H7 (cell line): ENCODE data around the gene BAZ1A. TPM values are rescaled to one million over a fixed set of nuclear protein-coding genes. Genes with fewer than 3 reads are reported as not detected.

Experiments
- DNase-seq: peaks from one replicate; pipeline ENCODE4 v3.0.0; 2012
- H3K27me3 ChIP-seq: 2 replicates; pipeline ENCODE4 v1.6.0; 2011; ENCODE audit warnings: mild to moderate bottlenecking, low read length; ENCODE audit not compliant: control insufficient read depth, insufficient read depth
- H3K36me3 ChIP-seq: replicated peaks from 2 replicates; pipeline ENCODE4 v1.5.1; 2011; ENCODE audit warnings: low read length; ENCODE audit not compliant: control insufficient read depth, insufficient read depth
- H3K4me3 ChIP-seq: 2 replicates; pipeline ENCODE4 v1.5.1; 2011; ENCODE audit warnings: low read depth, mild to moderate bottlenecking, control low read depth, low read length, moderate library complexity; ENCODE audit not compliant: insufficient read depth
- total RNA-seq: library from RNA; depleted of rRNA; stranded (reverse); fragments of >200 nt; shearing (Covaris generic); gene quantifications from 2 replicates; pipeline ENCODE4 v1.2.3, GENCODE V29; 2014; rRNA removed

BAZ1A gene
- total RNA-seq, 1 experiment from 2014 or later = 31.4 TPM

DNA sequence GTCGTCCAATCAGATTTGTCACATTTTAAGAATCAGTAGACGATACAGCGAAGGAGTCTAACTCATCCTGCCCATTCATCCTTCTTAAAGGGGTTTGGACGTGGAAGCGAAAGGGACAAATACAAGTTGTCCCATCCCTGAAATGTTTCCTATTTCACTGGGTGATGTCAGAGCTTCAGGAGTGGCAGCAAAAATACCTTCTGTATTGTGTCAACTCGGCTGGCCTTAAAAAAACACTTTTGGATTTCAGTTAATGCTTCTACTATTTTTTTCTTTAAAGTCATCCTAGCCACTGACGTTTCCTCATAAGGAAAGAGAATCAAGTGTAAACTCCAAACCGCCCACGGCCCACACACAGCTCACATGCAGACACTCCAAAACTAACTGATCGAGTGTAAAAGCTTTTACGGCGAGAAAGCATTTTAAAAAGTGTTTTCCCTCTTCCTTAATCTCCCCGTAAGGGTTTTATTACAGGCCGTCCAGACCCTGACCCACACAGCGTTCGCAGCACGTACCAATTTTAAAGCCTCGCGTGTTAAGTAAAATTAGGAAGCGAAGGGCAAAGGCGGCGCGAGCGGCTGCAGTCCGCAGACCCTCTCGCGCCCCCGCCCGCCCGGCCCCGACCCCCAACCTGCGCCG is 161.4 kb downstream of the BAZ1A start:
- Histone ChIP-seq H3K4me3 (peak overlapping the region; percentile 88), H3K27me3 (peaks cover 5% of the 10 kb centered on the region; the same call in 1 of the 2 replicates), H3K36me3 (peaks cover 1% of the 10 kb centered on the region; the same call in 1 of the 2 replicates)
- peak; percentile 27 for DNase-seq

DNA sequence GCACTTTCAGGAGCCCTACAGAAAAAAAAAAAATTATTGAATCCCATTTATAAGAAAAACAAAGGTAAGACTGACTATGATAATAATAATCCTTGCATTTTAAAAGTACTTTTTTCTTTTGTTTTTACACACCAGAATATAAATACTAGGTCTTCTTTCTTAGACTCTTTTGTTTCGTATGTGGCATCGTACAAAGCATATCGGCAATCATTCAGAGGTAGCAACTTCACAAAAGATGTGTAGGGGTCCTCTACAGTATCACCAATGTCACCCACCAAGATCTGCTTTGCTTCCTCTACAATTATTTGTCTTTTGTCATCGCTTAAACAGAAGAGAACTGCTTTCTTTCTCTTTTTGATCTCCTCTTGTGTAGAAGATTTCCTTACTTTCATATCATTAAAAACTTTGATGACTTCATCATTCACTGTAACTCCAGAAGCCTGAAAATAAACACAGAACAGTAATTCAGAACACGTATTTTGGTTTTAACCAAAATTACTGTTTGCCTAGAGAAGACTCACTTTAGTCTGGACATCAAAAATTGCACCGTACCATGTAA is 162.0 kb downstream of the BAZ1A start:
- Histone ChIP-seq H3K36me3 (peaks cover 1% of the 10 kb centered on the region; the same call in 1 of the 2 replicates), H3K4me3 (peak overlapping the region; percentile 88; the same call in 1 of the 2 replicates), H3K27me3 (peaks cover 5% of the 10 kb centered on the region; the same call in 1 of the 2 replicates)
- no peak for DNase-seq

DNA sequence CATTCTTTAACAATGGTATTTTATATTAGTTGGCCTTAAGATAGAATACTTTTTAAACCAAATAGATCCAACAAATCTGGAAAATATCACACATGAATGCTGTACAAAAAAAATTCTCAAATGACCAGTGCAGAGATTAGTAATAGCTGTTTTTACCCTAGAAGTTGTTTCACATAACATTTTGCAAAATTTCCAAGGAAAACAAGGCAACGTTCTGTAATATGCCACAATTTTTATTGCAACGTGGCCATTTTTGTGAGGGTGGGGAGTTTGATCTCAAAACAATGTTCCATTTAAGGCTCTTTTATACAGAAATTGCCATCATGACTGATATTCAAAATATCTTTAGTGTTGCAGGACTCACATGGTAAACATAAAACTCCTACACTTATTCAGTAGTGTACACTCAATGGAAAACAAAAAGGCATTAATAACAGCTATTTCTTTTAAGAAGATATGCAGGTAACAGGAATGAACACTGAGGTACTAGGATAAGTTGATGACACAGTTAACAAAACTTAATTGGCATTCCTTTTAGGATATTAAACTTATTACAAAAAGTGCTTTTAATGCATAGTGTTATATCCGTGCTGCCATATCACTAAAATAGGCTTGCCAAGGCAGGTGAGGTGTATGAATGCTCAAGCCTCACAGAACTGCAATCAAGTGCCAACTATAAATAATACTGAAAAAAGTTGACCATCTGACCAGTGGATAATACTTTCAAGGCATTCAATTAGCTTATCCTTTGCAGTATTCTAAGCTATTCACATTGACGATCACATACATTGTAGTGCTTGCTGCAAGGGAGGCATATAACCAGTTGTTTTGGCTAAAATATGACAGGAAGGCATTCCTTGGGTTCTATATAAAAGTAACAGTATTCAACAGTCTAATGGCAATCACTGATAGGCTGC is 163.1 kb downstream of the BAZ1A start:
- DNase-seq = no peak
- H3K4me3 ChIP-seq = no peak overlapping the region
- H3K36me3 ChIP-seq = peaks cover 1% of the 10 kb centered on the region; the same call in 1 of the 2 replicates
- H3K27me3 ChIP-seq = peaks cover 5% of the 10 kb centered on the region; the same call in 1 of the 2 replicates

DNA sequence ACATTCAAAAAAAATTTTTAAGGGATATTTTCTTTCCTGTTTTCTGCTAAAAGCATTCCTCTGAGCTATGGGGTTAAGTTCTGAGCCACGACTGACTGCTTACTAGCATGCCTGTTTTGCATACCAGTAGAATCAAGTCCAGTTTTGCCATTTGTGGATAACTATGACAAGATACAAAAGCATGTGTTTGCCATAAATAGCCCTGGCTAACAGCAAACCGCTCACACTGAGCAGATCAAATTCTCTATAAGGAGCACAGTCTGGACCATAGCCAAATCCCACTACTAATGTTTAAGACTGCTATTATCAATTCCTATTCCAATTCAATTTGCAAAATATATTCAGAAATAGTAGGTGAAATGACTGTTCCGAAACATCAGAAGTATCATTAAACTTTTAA is 164.0 kb downstream of the BAZ1A start:
- DNase-seq = no peak
- Histone ChIP-seq H3K4me3 (no peak overlapping the region), H3K27me3 (peaks cover 5% of the 10 kb centered on the region; the same call in 1 of the 2 replicates)

DNA sequence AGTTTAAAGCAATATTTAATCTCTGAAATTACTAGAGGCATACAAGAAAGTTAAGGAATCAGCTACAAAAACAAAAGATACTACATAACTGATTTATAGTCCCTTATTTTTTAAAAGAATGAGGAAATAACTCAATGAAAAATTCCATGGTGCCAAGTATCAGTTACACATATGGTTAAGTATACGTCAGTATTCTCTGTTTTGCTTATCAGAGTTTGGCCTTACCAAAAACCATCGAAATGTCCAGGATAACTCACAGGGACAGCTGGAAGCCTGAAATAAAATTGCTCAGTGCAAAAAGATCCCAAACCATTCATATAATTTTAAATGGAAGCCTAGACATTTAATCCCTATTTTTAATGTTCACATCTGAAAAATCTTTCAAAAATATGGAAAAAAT is 164.4 kb downstream of the BAZ1A start:
- H3K4me3 ChIP-seq = no peak overlapping the region

More for the DNA sequence above, 164.0 kb downstream of the BAZ1A start:
- H3K36me3 ChIP-seq = peaks cover 1% of the 10 kb centered on the region; the same call in 1 of the 2 replicates

DNA sequence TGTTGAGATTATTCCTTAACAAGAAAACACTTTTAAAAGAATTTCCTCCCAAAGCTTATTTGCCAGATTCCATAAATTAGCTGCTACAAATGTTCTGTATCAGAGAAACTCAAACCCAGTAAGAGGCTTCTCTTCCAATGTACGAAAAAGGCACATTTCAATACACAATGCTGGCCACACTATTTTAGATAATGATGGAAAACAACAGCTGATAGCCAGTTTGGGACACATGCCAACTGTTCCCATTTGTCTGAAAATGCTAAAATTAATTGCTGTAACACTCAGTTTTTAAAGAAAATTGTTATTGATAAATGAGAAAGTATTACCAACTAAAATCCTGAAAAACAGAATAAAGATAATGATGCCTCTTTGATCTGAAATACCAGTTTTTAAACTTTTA is 165.2 kb downstream of the BAZ1A start:
- no peaks in the 10 kb centered on the region; the same call in 1 of the 2 replicates for H3K27me3 ChIP-seq
- H3K36me3 ChIP-seq = peaks cover 1% of the 10 kb centered on the region; the same call in 1 of the 2 replicates
- no peak for DNase-seq
- H3K4me3 ChIP-seq = no peak overlapping the region

More for the DNA sequence above, 164.4 kb downstream of the BAZ1A start:
- DNase-seq = no peak
- H3K36me3 ChIP-seq = peaks cover 1% of the 10 kb centered on the region; the same call in 1 of the 2 replicates
- H3K27me3 ChIP-seq = peaks cover 5% of the 10 kb centered on the region; the same call in 1 of the 2 replicates

DNA sequence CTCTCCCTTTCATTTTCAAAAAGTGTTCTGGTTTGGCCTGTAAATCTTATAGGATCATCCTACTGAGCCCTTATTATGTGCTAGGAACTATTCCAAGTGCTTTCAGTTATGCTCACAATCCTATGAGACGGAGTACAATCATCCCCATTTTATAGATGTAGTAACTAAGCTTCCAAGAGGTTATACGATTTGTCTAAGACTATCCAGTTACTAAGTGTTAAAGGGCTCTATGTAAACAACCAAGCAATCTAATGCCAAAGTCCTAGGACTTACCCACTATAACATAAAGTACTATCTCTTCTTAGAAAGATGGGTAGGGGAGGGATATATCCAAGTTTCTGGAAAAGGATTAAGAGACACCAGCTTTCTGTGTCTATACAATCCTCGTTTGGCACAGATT is 167.4 kb downstream of the BAZ1A start:
- Histone ChIP-seq H3K27me3 (no peaks in the 10 kb centered on the region), H3K36me3 (peaks cover 1% of the 10 kb centered on the region; the same call in 1 of the 2 replicates), H3K4me3 (no peak overlapping the region)
- DNase-seq = no peak

Other genes starting within 250 kb of the BAZ1A start
- gene SNX6, start 245.2 kb downstream of the BAZ1A start, total RNA-seq = 75.2 and 94.9 TPM in 2 replicates
- gene CFL2, start 160.8 kb downstream of the BAZ1A start, total RNA-seq = 14.8 and 19.3 TPM in 2 replicates
- gene SRP54, start 107.6 kb upstream of the BAZ1A start, total RNA-seq = 55.8 and 76.6 TPM in 2 replicates
- gene FAM177A1, start 170.9 kb upstream of the BAZ1A start, total RNA-seq = 37.3 and 43.0 TPM in 2 replicates
- gene PPP2R3C, start 246.6 kb upstream of the BAZ1A start, total RNA-seq = 28.8 and 32.3 TPM in 2 replicates
- gene PRORP, start 247.2 kb upstream of the BAZ1A start, total RNA-seq = 56.1 and 62.7 TPM in 2 replicates